Endothelial cell (in vitro differentiated cells): ENCODE measurements around the gene TNS3. TPM values are rescaled to one million over a fixed set of nuclear protein-coding genes. Genes with fewer than 3 reads are reported as not detected.

Experiments
- DNase-seq: peaks from one replicate; pipeline ENCODE4 v3.0.0; 2021; ENCODE audit warnings: low spot score
- H3K27ac Mint-ChIP-seq: one replicate; pipeline ENCODE4 v1.8.0; 2021; ENCODE audit warnings: mixed read lengths, inconsistent platforms; ENCODE audit not compliant: unreplicated experiment
- H3K27me3 Mint-ChIP-seq: one replicate; pipeline ENCODE4 v1.8.0; 2021; ENCODE audit warnings: mild to moderate bottlenecking, moderate library complexity, mixed read lengths, inconsistent platforms; ENCODE audit not compliant: unreplicated experiment
- H3K36me3 Mint-ChIP-seq: one replicate; pipeline ENCODE4 v1.8.0; 2021; ENCODE audit warnings: mild to moderate bottlenecking, low read depth, mixed read lengths, inconsistent platforms; ENCODE audit not compliant: unreplicated experiment
- H3K4me1 Mint-ChIP-seq: one replicate; pipeline ENCODE4 v1.8.0; 2021; ENCODE audit warnings: mild to moderate bottlenecking, mixed read lengths, inconsistent platforms; ENCODE audit not compliant: unreplicated experiment
- H3K4me3 Mint-ChIP-seq: one replicate; pipeline ENCODE4 v1.8.0; 2021; ENCODE audit warnings: mild to moderate bottlenecking, mixed read lengths, inconsistent platforms; ENCODE audit not compliant: unreplicated experiment
- H3K9me3 Mint-ChIP-seq: one replicate; pipeline ENCODE4 v1.8.0; 2021; ENCODE audit warnings: mixed read lengths, inconsistent platforms; ENCODE audit not compliant: unreplicated experiment
- total RNA-seq: library from RNA; stranded (reverse); fragmentation: NEBNext Ultra II Directional; extraction: Animal tissue kit (Norgen Biotek cat#: 25700); gene quantifications from one replicate; pipeline ENCODE4 v1.2.1, GENCODE V29; 2021; ENCODE audit not compliant: unreplicated experiment
- TF ChIP-seq, protein P1 (sequence below): fragments of 200-600 bp; sonication (generic); IDR thresholded peaks from one replicate; pipeline ENCODE4 v1.5.0; 2021; ENCODE audit warnings: antibody characterized with exemption; ENCODE audit not compliant: unreplicated experiment

The TNS3 gene
- total RNA-seq, 1 donor from 2014 or later = 7.5 TPM

GRCh38 chr7:47343061-47343455 is 238.9 kb downstream of the TNS3 start:
- no peak overlapping the region for H3K27ac Mint-ChIP-seq
- H3K9me3 Mint-ChIP-seq = no peaks in the 10 kb centered on the region
- no peak overlapping the region for H3K4me3 Mint-ChIP-seq
- no peak for DNase-seq
- H3K36me3 Mint-ChIP-seq = no peaks in the 10 kb centered on the region
- TF ChIP-seq, protein P1, sequence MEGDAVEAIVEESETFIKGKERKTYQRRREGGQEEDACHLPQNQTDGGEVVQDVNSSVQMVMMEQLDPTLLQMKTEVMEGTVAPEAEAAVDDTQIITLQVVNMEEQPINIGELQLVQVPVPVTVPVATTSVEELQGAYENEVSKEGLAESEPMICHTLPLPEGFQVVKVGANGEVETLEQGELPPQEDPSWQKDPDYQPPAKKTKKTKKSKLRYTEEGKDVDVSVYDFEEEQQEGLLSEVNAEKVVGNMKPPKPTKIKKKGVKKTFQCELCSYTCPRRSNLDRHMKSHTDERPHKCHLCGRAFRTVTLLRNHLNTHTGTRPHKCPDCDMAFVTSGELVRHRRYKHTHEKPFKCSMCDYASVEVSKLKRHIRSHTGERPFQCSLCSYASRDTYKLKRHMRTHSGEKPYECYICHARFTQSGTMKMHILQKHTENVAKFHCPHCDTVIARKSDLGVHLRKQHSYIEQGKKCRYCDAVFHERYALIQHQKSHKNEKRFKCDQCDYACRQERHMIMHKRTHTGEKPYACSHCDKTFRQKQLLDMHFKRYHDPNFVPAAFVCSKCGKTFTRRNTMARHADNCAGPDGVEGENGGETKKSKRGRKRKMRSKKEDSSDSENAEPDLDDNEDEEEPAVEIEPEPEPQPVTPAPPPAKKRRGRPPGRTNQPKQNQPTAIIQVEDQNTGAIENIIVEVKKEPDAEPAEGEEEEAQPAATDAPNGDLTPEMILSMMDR = no peak
- H3K27me3 Mint-ChIP-seq = no peaks in the 10 kb centered on the region
- no peaks in the 10 kb centered on the region for H3K4me1 Mint-ChIP-seq

- no peak for DNase-seq
- H3K4me3 Mint-ChIP-seq = no peak overlapping the region
- TF ChIP-seq, protein P1 = no peak
- no peaks in the 10 kb centered on the region for H3K4me1 Mint-ChIP-seq
- no peaks in the 10 kb centered on the region for H3K36me3 Mint-ChIP-seq
- no peaks in the 10 kb centered on the region for H3K9me3 Mint-ChIP-seq
- no peak overlapping the region for H3K27ac Mint-ChIP-seq
- peaks cover 1% of the 10 kb centered on the region for H3K27me3 Mint-ChIP-seq
Observed at GRCh38 chr7:47342296-47343060, 239.4 kb downstream of the TNS3 start.

- Mint-ChIP-seq H3K36me3 (no peaks in the 10 kb centered on the region), H3K4me3 (no peak overlapping the region), H3K9me3 (no peaks in the 10 kb centered on the region), H3K4me1 (no peaks in the 10 kb centered on the region), H3K27ac (no peak overlapping the region), H3K27me3 (peaks cover 1% of the 10 kb centered on the region)
- TF ChIP-seq, protein P1 = no peak
- DNase-seq = no peak
Observed at GRCh38 chr7:47340517-47340916, 241.4 kb downstream of the TNS3 start.

- DNase-seq = no peak
- no peak overlapping the region for H3K27ac Mint-ChIP-seq
- no peaks in the 10 kb centered on the region for H3K36me3 Mint-ChIP-seq
- TF ChIP-seq, protein P1 = no peak
- H3K27me3 Mint-ChIP-seq = peaks cover 1% of the 10 kb centered on the region
- no peaks in the 10 kb centered on the region for H3K4me1 Mint-ChIP-seq
- no peaks in the 10 kb centered on the region for H3K9me3 Mint-ChIP-seq
- no peak overlapping the region for H3K4me3 Mint-ChIP-seq
Observed at GRCh38 chr7:47338026-47338425, 243.9 kb downstream of the TNS3 start.

GRCh38 chr7:47337531-47337930 is 244.4 kb downstream of the TNS3 start:
- H3K9me3 Mint-ChIP-seq = no peaks in the 10 kb centered on the region
- no peaks in the 10 kb centered on the region for H3K36me3 Mint-ChIP-seq

More at GRCh38 chr7:47337531-47337930, 244.4 kb downstream of the TNS3 start:
- H3K27ac Mint-ChIP-seq = no peak overlapping the region
- no peak overlapping the region for H3K4me3 Mint-ChIP-seq
- TF ChIP-seq, protein P1 = no peak
- H3K27me3 Mint-ChIP-seq = peaks cover 1% of the 10 kb centered on the region
- no peak for DNase-seq
- peaks cover 2% of the 10 kb centered on the region for H3K4me1 Mint-ChIP-seq
